Measurements from ENCODE around the gene COG7. TPM values are rescaled to one million over a fixed set of nuclear protein-coding genes. Genes with fewer than 3 reads are reported as not detected.
A peak's percentile ranks its signal among the peaks of the same experiment; 100 is the strongest.

The COG7 gene
- total RNA-seq, 1 experiment from 2014 or later = 17.9 TPM

- H3K9ac ChIP-seq (ENCODE audit: extremely low read depth, insufficient read length, low read length) = no peak overlapping the region
- Mint-ChIP-seq H3K36me3 (ENCODE audit: insufficient read depth in 1 of 3, low read depth in 3 of 3) (peaks cover 2 to 30% (median 29%) of the 10 kb centered on the region in 3 experiments; a peak in 5 of 7 replicates), H3K4me1 (peaks cover 54 to 59% of the 10 kb centered on the region in 2 experiments), H3K4me3 (no peak overlapping the region), H3K27me3 (ENCODE audit: low read depth) (no peaks in the 10 kb centered on the region), H3K27ac (peak overlapping the region in 1 of 3 experiments; percentile 8; a peak in 1 of 7 replicates), H3K9me3 (no peaks in the 10 kb centered on the region)
- WGBS (ENCODE audit: extremely low coverage, insufficient read length, low lambda C conversion rate) = no CpG with 5 or more reads among the region's 5 CpGs
- no peak overlapping the region for H3K18ac ChIP-seq (ENCODE audit: insufficient read length, low read depth, low read length)
- H3K79me1 ChIP-seq (ENCODE audit: insufficient read depth, low read depth, low read length, poor library complexity, severe bottlenecking) = peaks cover 7% of the 10 kb centered on the region
- H3K9me3 ChIP-seq (ENCODE audit: control insufficient read depth, low read depth, low read length) = no peaks in the 10 kb centered on the region
- H2BK120ac ChIP-seq (ENCODE audit: low read depth, low read length, poor library complexity, severe bottlenecking) = no peak overlapping the region
- no peak overlapping the region for H2BK15ac ChIP-seq (ENCODE audit: low read depth, low read length)
- no peak overlapping the region for H3K14ac ChIP-seq (ENCODE audit: insufficient read depth, low read length)
- no peak overlapping the region for H3K23ac ChIP-seq (ENCODE audit: insufficient read length, low read depth, low read length)
- H3K27ac ChIP-seq (ENCODE audit: insufficient read length, low read depth, low read length) = no peak overlapping the region
- no peak overlapping the region for H2BK12ac ChIP-seq (ENCODE audit: insufficient read length, low read depth, low read length)
- no peak overlapping the region for H3K4ac ChIP-seq (ENCODE audit: low read depth, low read length)
- no peak overlapping the region for H4K8ac ChIP-seq (replicated peaks; ENCODE audit: insufficient read length, low read depth, low read length)
- H3K23me2 ChIP-seq (ENCODE audit: insufficient read length, low read depth, low read length, poor library complexity, severe bottlenecking) = no peaks in the 10 kb centered on the region
- H3T11ph ChIP-seq (ENCODE audit: low read length) = no peak overlapping the region
- H2AFZ ChIP-seq (ENCODE audit: low read length) = no peak overlapping the region
- no peak for TF ChIP-seq CTCF (conservative IDR thresholded peaks at IDR 0.05)
- H2AK5ac ChIP-seq (ENCODE audit: insufficient read length, low read length) = no peak overlapping the region
- H3K4me2 ChIP-seq (ENCODE audit: insufficient read depth, insufficient read length, low read length) = no peak overlapping the region
- peaks cover 2% of the 10 kb centered on the region; the same call in 1 of the 2 replicates for H3K4me1 ChIP-seq (ENCODE audit: insufficient read depth, low read length)
- no peaks in the 10 kb centered on the region for H4K20me1 ChIP-seq (ENCODE audit: control insufficient read depth, insufficient read depth, insufficient read length)
- H2BK5ac ChIP-seq (ENCODE audit: insufficient read length, low read length) = no peak overlapping the region
- H3K56ac ChIP-seq (ENCODE audit: insufficient read length, low read depth, low read length) = no peak overlapping the region
- no peak overlapping the region for H4K5ac ChIP-seq (ENCODE audit: insufficient read length, low read depth, low read length)
- no peaks in the 10 kb centered on the region for H3K27me3 ChIP-seq (ENCODE audit: insufficient read depth, low read length)
- no peak overlapping the region for H4K91ac ChIP-seq (ENCODE audit: insufficient read length, low read depth, low read length)
- peaks cover 26% of the 10 kb centered on the region; the same call in 1 of the 2 replicates for H3K79me2 ChIP-seq (ENCODE audit: insufficient read depth, low read length)
- no peak for DNase-seq
- H2BK20ac ChIP-seq (ENCODE audit: low read depth, low read length, poor library complexity, severe bottlenecking) = no peak overlapping the region
Observed at GRCh38 chr16:23501291-23501690, 48.3 kb upstream of the COG7 start.

Data from H9 (cell line).